ENCODE results near the gene CARMIL1.

The CARMIL1 gene

GRCh38 chr6:25641940-25642666, 362.9 kb downstream of the CARMIL1 start:
- TF ChIP-seq GATA3 (IDR thresholded peaks at IDR 0.05; ENCODE audit: low read depth, low read length) (no peak), GATA2 (IDR thresholded peaks at IDR 0.05; ENCODE audit: low read depth, low read length) (no peak)

GRCh38 chr6:25642667-25643328, 363.6 kb downstream of the CARMIL1 start:
- no peak for TF ChIP-seq GATA2 (IDR thresholded peaks at IDR 0.05; ENCODE audit: low read depth, low read length)
- no peak for TF ChIP-seq GATA3 (IDR thresholded peaks at IDR 0.05; ENCODE audit: low read depth, low read length)

GRCh38 chr6:25645916-25646315, 366.7 kb downstream of the CARMIL1 start:
- TF ChIP-seq GATA3 (IDR thresholded peaks at IDR 0.05; ENCODE audit: low read depth, low read length) (no peak), GATA2 (IDR thresholded peaks at IDR 0.05; ENCODE audit: low read depth, low read length) (no peak)

- TF ChIP-seq GATA2 (IDR thresholded peaks at IDR 0.05; ENCODE audit: low read depth, low read length) = no peak
- no peak for TF ChIP-seq GATA3 (IDR thresholded peaks at IDR 0.05; ENCODE audit: low read depth, low read length)
Measured at GRCh38 chr6:25649611-25650010, 370.4 kb downstream of the CARMIL1 start.

- TF ChIP-seq GATA3 (IDR thresholded peaks at IDR 0.05; ENCODE audit: low read depth, low read length) (no peak), GATA2 (IDR thresholded peaks at IDR 0.05; ENCODE audit: low read depth, low read length) (peak; percentile 34; the same call in 1 of the 2 replicates)
Measured at GRCh38 chr6:25652007-25652515, 372.9 kb downstream of the CARMIL1 start, which contains the start of gene SCGN. Gene SCGN, plus strand, starts transcription at chr6:25652215. Its CDS starts 189 bp downstream, at chr6:25652404.

- no peak for TF ChIP-seq GATA2 (IDR thresholded peaks at IDR 0.05; ENCODE audit: low read depth, low read length)
- TF ChIP-seq GATA3 (IDR thresholded peaks at IDR 0.05; ENCODE audit: low read depth, low read length) = no peak
Measured at GRCh38 chr6:25655723-25656122, 376.5 kb downstream of the CARMIL1 start.

GRCh38 chr6:25659633-25660368, 380.6 kb downstream of the CARMIL1 start:
- TF ChIP-seq GATA3 (IDR thresholded peaks at IDR 0.05; ENCODE audit: low read depth, low read length) (no peak), GATA2 (IDR thresholded peaks at IDR 0.05; ENCODE audit: low read depth, low read length) (no peak)

GRCh38 chr6:25660512-25660911, 381.3 kb downstream of the CARMIL1 start:
- TF ChIP-seq GATA2 (IDR thresholded peaks at IDR 0.05; ENCODE audit: low read depth, low read length) (no peak), GATA3 (IDR thresholded peaks at IDR 0.05; ENCODE audit: low read depth, low read length) (no peak)

GRCh38 chr6:25661129-25661779, 382.1 kb downstream of the CARMIL1 start:
- TF ChIP-seq GATA2 (IDR thresholded peaks at IDR 0.05; ENCODE audit: low read depth, low read length) (no peak), GATA3 (IDR thresholded peaks at IDR 0.05; ENCODE audit: low read depth, low read length) (no peak)

GRCh38 chr6:25665455-25665854, 386.3 kb downstream of the CARMIL1 start:
- no peak for TF ChIP-seq GATA2 (IDR thresholded peaks at IDR 0.05; ENCODE audit: low read depth, low read length)
- TF ChIP-seq GATA3 (IDR thresholded peaks at IDR 0.05; ENCODE audit: low read depth, low read length) = no peak

GRCh38 chr6:25669413-25669812, 390.2 kb downstream of the CARMIL1 start:
- TF ChIP-seq GATA3 (IDR thresholded peaks at IDR 0.05; ENCODE audit: low read depth, low read length) (no peak), GATA2 (IDR thresholded peaks at IDR 0.05; ENCODE audit: low read depth, low read length) (no peak)

Data from SH-SY5Y (cell line).